ENCODE results near the gene ITM2B. TPM values are rescaled to one million over a fixed set of nuclear protein-coding genes. Genes with fewer than 3 reads are reported as not detected.

Gene ITM2B
- total and polyA plus RNA-seq, 2 experiments from 2014 or later = 139 to 318 TPM

- Mint-ChIP-seq H3K27ac (peak overlapping the region; percentile 71), H3K4me1 (peaks cover 49% of the 10 kb centered on the region), H3K36me3 (ENCODE audit: low read depth) (peaks cover 3% of the 10 kb centered on the region; the same call in 1 of the 3 replicates), H3K27me3 (ENCODE audit: insufficient read depth, low read depth, poor library complexity) (peaks cover 6% of the 10 kb centered on the region), H3K4me3 (peak overlapping the region; percentile 96), H3K9me3 (no peaks in the 10 kb centered on the region)
- Histone ChIP-seq H3K4me2 (peak overlapping the region; percentile 84), H3F3A (replicated peaks; ENCODE audit: low read depth) (no peaks in the 10 kb centered on the region), H3K4me3 (peak overlapping the region; percentile 85), H4K20me1 (replicated peaks; ENCODE audit: insufficient read depth) (no peaks in the 10 kb centered on the region; the same call in 1 of the 2 replicates), H3K36me3 (ENCODE audit: insufficient read depth) (no peaks in the 10 kb centered on the region), H3K27ac (ENCODE audit: low read depth) (peak overlapping the region; percentile 80), H2AFZ (no peak overlapping the region), H3K9me2 (ENCODE audit: insufficient read depth) (no peaks in the 10 kb centered on the region), H3K4me1 (ENCODE audit: insufficient read depth) (peaks cover 54% of the 10 kb centered on the region), H3K27me3 (ENCODE audit: insufficient read depth) (peaks cover 4% of the 10 kb centered on the region; the same call in 1 of the 2 replicates), H3K79me2 (replicated peaks; ENCODE audit: insufficient read depth) (peaks cover 54% of the 10 kb centered on the region)
- ATAC-seq (no peak), DNase-seq (ENCODE audit: low spot score) (no peak)
- TF ChIP-seq CREB1 (CRISPR knock-in tag; IDR thresholded peaks at IDR 0.05; ENCODE audit: low read depth) (no peak), EZH2 (IDR thresholded peaks at IDR 0.05; ENCODE audit: low read depth, unreplicated experiment) (no peak), STAT1 (IDR thresholded peaks at IDR 0.05; ENCODE audit: unreplicated experiment) (no peak), JUNB (IDR thresholded peaks at IDR 0.05; ENCODE audit: unreplicated experiment) (no peak), ZNF114 (CRISPR knock-in tag; IDR thresholded peaks at IDR 0.05) (no peak), CTCF (conservative IDR thresholded peaks at IDR 0.05; ENCODE audit: low read depth in 2 of 2) (no peak), NANOG (IDR thresholded peaks at IDR 0.05; ENCODE audit: borderline replicate concordance) (no peak), ZNF462 (CRISPR knock-in tag; IDR thresholded peaks at IDR 0.05) (no peak), POLR2AphosphoS5 (IDR thresholded peaks at IDR 0.05; ENCODE audit: low read depth) (no peak), ZNF331 (CRISPR knock-in tag; IDR thresholded peaks at IDR 0.05; ENCODE audit: low read depth) (no peak), REST (IDR thresholded peaks at IDR 0.05; ENCODE audit: unreplicated experiment) (no peak), EZH2phosphoT487 (IDR thresholded peaks at IDR 0.05; ENCODE audit: unreplicated experiment) (no peak), ETS1 (IDR thresholded peaks at IDR 0.05) (no peak)
Measured at GRCh38 chr13:48234566-48235340, 1.7 kb downstream of the ITM2B start.

Data from GM23338 (cell line).